ENCODE results near the gene RIIAD1.

Gene RIIAD1

DNA sequence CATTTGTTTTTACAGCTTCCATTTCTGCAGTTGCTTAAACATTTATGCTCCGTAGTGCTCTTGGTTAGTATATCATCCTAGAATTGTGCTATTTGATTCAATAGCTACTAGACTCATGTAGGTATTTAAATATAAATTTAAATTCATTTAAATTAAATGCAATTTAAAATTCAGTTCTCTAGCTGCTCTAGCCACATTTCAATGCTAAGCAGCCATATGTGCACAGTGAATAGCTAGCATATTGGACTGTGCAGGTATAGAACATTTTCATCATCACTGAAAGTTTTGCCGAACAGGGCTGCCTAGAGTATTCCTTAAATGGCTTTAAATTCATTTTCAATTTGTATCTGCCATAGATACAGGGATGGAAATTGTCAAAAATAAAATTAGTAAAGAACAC is 37.2 kb upstream of the RIIAD1 start:
- no peak overlapping the region for H3K27ac Mint-ChIP-seq
- H3K4me3 Mint-ChIP-seq = no peak overlapping the region
- DNase-seq = no peak
- H3K9me3 Mint-ChIP-seq = no peaks in the 10 kb centered on the region
- peaks cover 36% of the 10 kb centered on the region for H3K36me3 Mint-ChIP-seq (ENCODE audit: low read depth)
- TF ChIP-seq, protein P1, sequence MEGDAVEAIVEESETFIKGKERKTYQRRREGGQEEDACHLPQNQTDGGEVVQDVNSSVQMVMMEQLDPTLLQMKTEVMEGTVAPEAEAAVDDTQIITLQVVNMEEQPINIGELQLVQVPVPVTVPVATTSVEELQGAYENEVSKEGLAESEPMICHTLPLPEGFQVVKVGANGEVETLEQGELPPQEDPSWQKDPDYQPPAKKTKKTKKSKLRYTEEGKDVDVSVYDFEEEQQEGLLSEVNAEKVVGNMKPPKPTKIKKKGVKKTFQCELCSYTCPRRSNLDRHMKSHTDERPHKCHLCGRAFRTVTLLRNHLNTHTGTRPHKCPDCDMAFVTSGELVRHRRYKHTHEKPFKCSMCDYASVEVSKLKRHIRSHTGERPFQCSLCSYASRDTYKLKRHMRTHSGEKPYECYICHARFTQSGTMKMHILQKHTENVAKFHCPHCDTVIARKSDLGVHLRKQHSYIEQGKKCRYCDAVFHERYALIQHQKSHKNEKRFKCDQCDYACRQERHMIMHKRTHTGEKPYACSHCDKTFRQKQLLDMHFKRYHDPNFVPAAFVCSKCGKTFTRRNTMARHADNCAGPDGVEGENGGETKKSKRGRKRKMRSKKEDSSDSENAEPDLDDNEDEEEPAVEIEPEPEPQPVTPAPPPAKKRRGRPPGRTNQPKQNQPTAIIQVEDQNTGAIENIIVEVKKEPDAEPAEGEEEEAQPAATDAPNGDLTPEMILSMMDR (IDR thresholded peaks at IDR 0.05) = no peak
- peaks cover 2% of the 10 kb centered on the region for H3K27me3 Mint-ChIP-seq (ENCODE audit: low read depth, poor library complexity)
- no peaks in the 10 kb centered on the region for H3K4me1 Mint-ChIP-seq

DNA sequence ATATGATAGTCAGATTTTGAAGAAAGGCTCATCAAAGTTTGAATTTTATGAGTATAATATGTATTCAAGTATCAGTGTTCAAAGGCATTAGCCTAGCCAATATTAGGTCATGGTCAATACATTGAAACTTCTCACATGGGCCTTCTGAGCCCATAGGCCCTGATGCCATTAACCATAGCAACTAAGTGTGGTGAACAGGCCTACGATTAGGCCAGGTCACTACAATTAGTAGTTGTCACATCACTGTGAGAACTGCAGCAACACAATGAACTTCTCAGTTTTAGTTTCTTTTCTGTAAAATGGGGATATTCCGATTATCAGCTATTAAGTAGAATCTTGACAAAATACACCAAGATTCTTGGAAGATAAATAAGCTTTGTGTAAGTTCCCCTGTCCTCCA is 34.8 kb upstream of the RIIAD1 start:
- Mint-ChIP-seq H3K27me3 (ENCODE audit: low read depth, poor library complexity) (peaks cover 2% of the 10 kb centered on the region), H3K36me3 (ENCODE audit: low read depth) (peaks cover 32% of the 10 kb centered on the region), H3K4me1 (no peaks in the 10 kb centered on the region), H3K27ac (no peak overlapping the region), H3K9me3 (no peaks in the 10 kb centered on the region), H3K4me3 (no peak overlapping the region)
- DNase-seq = no peak
- TF ChIP-seq, protein P1 (IDR thresholded peaks at IDR 0.05) = no peak

DNA sequence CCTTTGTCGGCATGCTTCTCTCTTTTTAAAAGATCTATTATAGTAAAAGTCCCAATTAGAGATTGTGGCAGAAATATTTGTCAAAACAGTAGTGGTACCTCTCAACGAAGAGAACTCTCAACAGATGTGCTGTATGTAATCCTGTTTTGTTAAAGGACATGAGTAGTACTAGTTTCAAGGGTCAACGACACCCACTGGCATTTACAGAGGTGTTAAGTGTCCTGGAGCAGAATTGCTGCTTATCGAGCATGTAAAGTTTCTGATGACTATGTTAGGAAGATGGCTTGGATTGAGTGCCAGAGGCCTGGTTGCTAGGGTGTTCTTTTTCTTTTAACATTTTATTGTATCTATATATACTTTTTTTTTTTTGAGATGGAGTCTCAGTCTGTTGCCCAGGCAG is 31.8 kb upstream of the RIIAD1 start:
- Mint-ChIP-seq H3K27ac (no peak overlapping the region), H3K27me3 (ENCODE audit: low read depth, poor library complexity) (peaks cover 2% of the 10 kb centered on the region), H3K9me3 (no peaks in the 10 kb centered on the region), H3K4me3 (no peak overlapping the region), H3K4me1 (no peaks in the 10 kb centered on the region), H3K36me3 (ENCODE audit: low read depth) (peaks cover 48% of the 10 kb centered on the region)
- TF ChIP-seq, protein P1 (IDR thresholded peaks at IDR 0.05) = no peak
- no peak for DNase-seq

DNA sequence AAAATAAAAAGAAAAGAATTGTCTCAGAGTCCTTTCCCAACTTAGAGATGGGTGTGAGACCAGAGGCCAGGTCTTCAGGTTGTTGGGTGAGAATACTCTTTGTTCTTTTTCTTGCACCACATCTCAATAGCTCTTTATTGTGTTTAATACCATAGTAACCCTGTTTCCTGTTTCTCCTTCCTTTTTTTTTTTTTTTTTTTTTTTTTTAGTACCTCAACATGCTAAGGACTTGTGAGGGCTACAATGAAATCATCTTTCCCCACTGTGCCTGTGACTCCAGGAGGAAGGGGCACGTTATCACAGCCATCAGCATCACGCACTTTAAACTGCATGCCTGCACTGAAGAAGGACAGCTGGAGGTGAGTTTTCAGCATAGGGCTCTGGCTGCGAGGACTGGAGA is 29.1 kb upstream of the RIIAD1 start:
- no peak overlapping the region for H3K27ac Mint-ChIP-seq
- DNase-seq = no peak
- H3K27me3 Mint-ChIP-seq (ENCODE audit: low read depth, poor library complexity) = peaks cover 5% of the 10 kb centered on the region
- H3K36me3 Mint-ChIP-seq (ENCODE audit: low read depth) = peaks cover 55% of the 10 kb centered on the region
- no peaks in the 10 kb centered on the region for H3K9me3 Mint-ChIP-seq
- H3K4me1 Mint-ChIP-seq = no peaks in the 10 kb centered on the region
- no peak overlapping the region for H3K4me3 Mint-ChIP-seq
- TF ChIP-seq, protein P1 (IDR thresholded peaks at IDR 0.05) = no peak

DNA sequence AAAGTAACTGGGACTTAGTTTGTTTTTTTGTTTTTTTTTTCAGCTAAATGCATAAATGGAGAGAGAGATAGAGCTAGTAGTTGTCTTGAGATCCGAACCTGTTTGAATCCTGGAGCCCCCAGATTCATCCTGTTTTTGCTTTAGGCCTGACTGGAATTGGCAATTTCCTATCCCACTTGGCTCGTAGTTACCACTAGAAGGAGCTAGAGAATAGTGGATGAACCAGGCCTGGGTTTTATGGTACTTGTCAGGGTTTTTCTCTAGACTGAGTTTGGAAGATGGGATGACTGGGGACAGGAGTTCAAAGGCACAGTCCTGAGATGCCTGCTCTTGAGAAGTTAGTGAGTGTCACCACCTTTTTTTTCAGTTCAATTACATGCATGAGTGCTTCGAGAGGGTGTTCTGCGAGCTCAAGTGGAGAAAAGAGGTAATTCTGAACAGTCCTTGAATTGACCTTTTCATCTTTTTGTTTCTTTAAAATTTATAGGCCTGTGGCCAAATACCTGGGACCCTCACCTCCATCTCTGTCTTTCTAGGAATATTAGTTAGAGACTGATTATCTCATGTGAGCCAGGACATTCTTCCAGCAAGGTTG is 28.2 kb upstream of the RIIAD1 start:
- no peak overlapping the region for H3K4me3 Mint-ChIP-seq
- DNase-seq = no peak
- peaks cover 2% of the 10 kb centered on the region for H3K27me3 Mint-ChIP-seq (ENCODE audit: low read depth, poor library complexity)
- TF ChIP-seq, protein P1 (IDR thresholded peaks at IDR 0.05) = peak; percentile 60
- no peaks in the 10 kb centered on the region for H3K9me3 Mint-ChIP-seq
- H3K27ac Mint-ChIP-seq = peak overlapping the region; percentile 1
- no peaks in the 10 kb centered on the region for H3K4me1 Mint-ChIP-seq
- peaks cover 51% of the 10 kb centered on the region for H3K36me3 Mint-ChIP-seq (ENCODE audit: low read depth)

DNA sequence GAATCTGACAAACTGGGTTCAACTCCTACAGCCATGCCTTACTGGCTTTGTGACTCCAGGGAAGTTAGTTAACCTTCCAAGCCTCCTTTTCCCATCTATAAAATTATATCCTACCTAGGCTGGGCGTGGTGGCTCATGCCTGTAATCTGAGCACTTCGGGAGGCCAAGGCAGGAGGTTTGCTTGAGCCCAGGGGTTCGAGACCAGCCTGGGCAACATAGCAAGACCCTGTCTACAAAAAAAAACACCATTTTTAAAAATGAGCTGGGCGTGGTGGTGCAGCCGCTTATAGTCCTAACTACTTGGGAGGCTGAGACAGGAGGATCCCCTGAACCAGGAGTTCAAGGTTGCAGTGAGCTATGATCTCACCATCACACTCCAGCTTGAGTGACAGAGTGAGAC is 19.8 kb upstream of the RIIAD1 start:
- TF ChIP-seq, protein P1 (IDR thresholded peaks at IDR 0.05) = no peak
- peaks cover 24% of the 10 kb centered on the region for H3K4me1 Mint-ChIP-seq
- no peak overlapping the region for H3K27ac Mint-ChIP-seq
- no peaks in the 10 kb centered on the region for H3K9me3 Mint-ChIP-seq
- peaks cover 11% of the 10 kb centered on the region for H3K27me3 Mint-ChIP-seq (ENCODE audit: low read depth, poor library complexity)
- H3K4me3 Mint-ChIP-seq = no peak overlapping the region
- peaks cover 36% of the 10 kb centered on the region for H3K36me3 Mint-ChIP-seq (ENCODE audit: low read depth)
- no peak for DNase-seq

Measured in nephron progenitor cell (in vitro differentiated cells).